Left lobe of liver (tissue), 2 donors: ENCODE measurements around the gene GNG10. TPM values are rescaled to one million over a fixed set of nuclear protein-coding genes. Genes with fewer than 3 reads are reported as not detected.
"Not testable (repeated sequence)": the region's sequence is repeated elsewhere in the genome, so short reads cannot be mapped to it uniquely, and the experiment has no call there.

Source experiments
- ATAC-seq: fragments of 200-7000 bp; cut with Tn5 transposase; one replicate; pipeline ENCODE4 v1.9.1; 2020; ENCODE audit warnings: mild to moderate bottlenecking, moderate library complexity
- DNase-seq: peaks from one replicate; pipeline ENCODE4 v3.0.0-alpha.2; 2020; ENCODE audit warnings: low spot score
- total RNA-seq: library from RNA; stranded (reverse); gene quantifications from one replicate; pipeline ENCODE4 v1.2.1, GENCODE V29; 2021
- donor health status: DM: no; HTN: no; CAD: no; lungs with moderate emphysema.
- donor health status: DM: no; HTN: yes; CAD: no.

Gene GNG10
- total RNA-seq, 1 donor from 2014 or later: 6.3 TPM

DNA sequence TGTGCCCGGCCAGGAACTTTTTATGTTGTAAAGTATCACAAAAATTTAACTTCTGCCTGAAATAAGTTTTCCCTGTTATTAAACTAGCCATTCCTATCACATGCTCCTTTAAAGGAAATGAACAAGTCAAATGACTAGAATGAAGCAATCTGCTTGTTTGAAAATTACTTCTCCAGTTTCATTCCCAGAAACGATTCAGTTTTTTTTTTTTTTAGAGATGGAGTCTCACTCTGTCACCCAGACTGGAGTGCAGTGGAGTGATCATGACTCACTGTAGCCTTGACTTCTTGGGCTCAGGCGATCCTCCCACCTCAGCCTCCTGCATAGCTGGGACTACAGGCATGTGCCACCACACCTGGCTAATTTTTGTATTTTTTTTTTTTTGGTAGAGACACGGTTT is 13.3 kb upstream of the GNG10 start:
- ATAC-seq: peak; percentile 9
- no peak for DNase-seq

DNA sequence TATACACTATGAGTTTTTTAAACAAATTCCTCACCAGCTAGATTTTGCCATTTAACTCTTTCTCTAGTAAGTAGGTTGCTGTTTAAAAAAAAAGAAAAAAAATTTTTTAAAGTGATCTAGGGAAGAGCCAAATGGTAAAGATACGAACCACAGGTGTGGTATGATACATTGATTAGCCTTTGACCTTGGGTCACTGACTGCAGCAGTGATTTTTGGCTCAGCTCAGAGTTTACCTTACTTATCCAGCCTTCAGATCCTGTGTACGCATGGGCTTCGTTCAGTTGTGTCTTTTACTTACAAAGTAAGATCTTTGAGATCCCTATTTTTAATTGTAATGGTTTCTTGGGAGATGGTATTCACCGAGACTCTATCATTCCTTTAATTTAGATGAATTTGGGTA is 12.4 kb upstream of the GNG10 start:
- DNase-seq (no peak), ATAC-seq (peak; percentile 90)

DNA sequence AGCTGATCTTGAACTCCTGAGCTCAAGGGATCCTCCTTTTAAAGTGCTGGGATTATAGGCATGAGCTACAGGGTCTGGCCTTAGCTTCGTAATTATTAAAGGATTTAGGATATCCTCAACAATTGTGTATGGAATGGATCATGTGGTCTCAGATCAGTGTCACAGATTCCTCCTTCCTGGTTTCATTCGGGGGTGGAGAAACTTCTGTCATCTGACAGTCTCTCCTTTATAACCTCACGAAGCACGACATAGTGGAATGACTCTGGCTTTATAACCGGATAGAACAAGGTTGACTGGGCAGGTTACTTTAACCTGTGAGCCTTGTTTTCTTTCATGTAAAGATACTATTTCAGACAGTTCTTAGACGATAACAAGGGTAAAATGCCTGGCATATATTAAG is 4.4 kb upstream of the GNG10 start:
- DNase-seq (no peak), ATAC-seq (no peak)

DNA sequence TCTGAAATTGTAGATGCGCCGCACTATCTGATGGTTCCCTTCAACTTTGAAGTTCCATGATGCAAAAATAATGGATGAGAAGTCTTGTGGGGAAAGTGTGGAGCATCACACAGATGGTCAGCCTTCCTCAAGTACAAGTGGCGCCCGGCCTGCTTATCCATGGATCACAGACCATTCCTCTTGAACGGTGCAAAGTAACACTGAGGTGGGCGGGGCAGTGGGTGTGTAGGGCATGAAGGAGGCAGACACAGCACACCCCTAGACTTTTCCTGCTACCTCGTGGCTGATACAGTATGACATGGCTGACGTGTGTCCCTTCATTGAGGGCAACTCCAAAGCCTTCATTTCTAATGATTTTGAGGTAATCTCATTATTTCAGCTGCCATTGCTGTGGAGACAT is 2.5 kb upstream of the GNG10 start:
- ATAC-seq: peak; percentile 8
- no peak for DNase-seq

DNA sequence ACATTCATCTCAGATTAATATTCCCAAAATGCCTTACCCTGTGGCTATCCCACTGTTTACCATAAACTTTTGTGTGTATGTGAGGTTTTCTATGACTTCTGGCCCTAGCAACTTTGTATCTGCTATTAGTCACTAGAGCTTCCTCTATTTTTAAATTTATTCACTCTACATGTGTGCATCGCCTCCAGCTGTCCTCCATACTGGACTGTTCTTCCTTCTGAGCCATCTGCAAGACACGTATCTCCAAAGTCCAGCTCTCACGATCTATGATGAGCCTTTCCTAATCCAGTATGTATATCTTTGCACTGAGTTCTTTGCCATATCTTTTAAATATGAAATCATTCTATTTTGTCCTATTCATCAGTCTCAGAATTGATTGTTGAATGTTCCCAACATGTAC is 1.7 kb upstream of the GNG10 start:
- ATAC-seq (no peak), DNase-seq (no peak)

DNA sequence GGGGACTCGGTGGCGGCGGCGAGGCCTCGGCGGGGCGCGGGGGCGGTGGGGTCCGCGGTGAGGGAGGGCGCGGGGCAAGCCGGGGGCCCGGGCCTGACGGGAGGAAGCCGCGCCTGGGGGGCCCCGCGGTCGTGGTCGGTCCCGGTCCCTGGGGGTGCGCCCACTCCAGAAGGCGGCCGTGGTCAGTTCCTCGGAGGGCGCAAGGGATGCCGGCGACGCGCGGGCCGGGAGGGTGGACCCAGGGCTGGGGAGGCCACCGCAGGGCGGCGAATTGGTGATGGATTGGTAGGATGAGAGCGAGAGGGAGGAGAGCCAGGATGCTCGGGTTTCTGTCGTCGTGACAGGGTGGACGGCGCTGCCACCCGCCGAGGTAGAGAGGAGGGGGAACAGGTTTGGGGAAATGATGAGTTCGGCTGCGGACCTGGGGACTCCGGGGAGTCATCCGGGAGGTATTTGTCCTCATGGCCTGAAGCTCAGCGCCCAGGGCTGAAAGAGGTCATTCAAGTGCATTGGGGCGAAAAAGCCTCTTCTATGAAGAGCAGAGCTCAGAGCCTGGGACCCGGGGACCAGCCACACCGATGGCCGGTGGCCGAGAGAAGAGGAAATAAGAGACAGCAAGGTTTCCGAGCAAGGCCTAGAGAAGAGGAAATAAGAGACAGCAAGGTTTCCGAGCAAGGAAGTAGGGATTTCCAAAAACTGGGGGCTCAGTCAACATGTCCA is 557 bp downstream of the GNG10 start:
- ATAC-seq (peak; percentile 59), DNase-seq (peak; percentile 58)

DNA sequence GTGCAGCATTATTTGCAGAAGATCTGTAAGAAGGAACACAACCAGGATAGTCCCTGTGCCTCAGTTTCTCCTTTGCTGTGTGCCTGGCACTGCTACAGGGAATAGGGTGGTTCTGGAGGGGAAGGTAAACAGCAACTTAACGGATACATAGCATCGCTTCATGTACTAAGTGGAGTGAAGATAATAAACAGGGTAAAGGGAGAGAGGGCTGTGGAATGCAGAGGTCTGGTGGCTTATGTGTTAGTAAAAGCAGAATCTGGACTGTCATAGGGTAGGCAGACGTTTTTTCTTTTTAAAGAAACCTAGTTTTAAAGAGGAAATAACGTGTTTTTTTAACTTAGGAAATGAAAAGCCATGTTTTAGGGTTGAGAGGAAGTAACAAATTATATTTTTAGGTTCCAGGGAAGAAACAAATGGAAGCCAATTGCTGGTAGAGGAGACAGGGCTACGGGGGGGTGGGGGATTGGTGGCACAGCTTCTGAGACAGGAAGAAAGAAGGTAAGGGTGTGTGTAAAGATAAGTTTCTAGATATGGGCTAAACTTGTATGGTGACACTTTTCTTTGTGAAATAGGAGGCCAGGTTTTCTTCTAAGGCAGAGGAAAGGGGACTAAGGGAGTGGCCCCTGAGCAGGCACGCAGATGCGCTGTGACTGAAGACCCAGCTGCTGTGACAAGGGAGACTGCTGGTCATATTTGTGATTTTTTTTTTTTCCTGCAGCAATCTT is 1.3 kb downstream of the GNG10 start:
- no peak for DNase-seq
- no peak for ATAC-seq

DNA sequence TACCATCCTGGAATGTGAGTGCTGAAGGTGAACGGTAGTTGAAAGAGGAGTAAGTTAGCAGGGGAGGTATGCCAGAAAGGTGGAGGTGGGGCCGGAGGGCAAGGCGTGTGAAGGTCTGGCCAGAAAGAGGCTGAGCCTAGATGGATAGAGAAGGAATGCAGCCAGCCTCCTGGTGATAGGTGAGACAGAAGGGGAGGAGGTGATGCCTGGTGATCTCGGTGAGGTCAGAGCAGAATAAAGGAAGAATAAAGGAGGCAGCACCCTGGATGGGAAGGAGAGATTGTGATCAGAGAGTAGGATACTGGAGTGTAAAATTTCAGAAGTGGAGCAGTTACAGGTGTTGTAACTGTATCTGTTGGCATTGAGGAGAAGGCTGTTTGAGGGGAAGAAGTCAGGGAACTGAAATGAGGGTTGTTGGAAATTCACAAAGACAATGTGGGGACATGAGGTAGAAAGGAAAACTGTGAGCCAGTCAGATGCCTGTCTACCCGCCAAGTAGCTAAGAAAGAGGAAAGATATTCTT is 2.0 kb downstream of the GNG10 start:
- DNase-seq (no peak), ATAC-seq (no peak)

DNA sequence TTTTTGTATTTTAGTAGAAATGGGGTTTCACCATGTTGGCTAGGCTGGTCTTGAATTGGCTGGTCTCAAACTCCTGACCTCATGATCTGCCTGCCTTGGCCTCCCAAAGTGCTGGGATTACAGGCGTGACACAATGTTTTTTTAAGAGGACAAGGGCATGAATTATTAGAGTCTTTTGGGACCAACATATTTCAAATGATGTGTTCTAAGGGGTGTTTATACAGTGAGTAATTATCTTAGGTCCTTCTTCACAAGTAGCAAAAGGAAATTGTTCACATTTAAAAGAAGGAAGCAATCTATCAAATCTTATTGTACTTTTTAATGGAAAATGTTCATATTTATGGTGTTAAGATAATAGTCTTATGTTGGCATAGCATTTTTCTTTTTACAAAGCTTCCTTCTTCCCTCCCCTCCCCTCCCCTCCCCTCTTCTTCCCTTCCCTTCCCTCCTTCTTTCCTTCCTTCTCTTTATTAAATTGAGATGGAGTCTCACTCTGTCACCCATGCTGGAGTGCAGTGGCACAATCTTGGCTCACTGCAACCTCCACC is 6.7 kb downstream of the GNG10 start:
- ATAC-seq (no peak), DNase-seq (no peak)

DNA sequence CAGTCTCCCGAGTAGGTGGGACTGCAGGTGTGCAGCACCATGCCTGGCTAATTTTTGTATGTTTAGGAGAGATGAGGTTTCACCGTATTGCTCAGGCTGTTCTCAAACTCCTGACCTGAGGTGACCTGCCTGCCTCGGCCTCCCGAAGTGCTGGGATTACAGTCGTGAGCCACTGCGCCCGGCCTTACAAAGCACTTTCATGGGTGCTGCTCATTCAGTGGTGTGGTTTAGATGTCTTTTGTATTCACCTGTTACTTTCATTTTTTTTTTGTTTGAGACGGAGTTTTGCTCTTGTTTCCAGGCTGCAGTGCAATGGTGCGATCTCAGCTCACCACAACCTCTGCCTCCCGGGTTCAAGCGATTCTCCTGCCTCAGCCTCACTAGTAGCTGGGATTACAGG is 7.2 kb downstream of the GNG10 start:
- not testable (repeated sequence) for ATAC-seq

DNA sequence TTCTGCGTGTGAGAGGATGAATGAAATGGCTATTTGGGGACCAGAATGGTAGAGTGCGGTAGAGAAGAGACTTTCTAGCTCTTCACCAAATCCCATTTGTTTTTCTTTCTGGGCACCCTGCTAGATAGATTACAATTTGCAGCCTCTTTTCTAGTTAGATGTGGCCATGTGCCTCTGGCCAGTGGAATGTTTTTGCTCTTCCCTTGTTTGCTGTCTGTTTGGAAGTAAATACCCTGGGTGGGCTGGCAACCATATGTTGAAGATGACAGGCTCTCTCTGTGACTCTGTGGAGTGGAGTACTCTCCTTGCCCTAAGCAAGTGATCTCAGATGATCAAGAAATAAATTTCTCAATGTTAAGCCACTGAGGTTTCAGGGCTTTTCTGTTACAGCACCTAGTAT is 12.9 kb downstream of the GNG10 start:
- ATAC-seq: no peak

More for the DNA sequence above, 7.2 kb downstream of the GNG10 start:
- DNase-seq: not testable (repeated sequence)

DNA sequence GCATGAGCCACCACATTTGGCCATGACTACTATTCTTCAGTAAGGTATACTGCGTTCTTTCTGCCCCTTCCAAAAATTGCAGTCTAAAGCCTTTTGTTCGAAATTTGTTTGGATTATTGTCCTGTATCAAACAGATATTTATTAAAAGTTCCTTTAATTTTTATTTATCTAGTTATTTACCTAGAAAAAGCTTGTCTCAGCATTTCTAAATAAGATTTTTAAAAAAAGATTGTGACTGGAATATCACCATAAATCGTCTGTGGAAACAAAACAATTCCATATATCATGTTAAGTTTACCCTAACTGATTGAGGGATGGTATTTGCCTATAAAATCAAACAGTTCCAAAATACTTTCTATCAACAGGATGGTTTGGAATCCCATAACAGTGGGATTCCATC is 14.7 kb downstream of the GNG10 start:
- ATAC-seq (no peak), DNase-seq (no peak)

More for the DNA sequence above, 12.9 kb downstream of the GNG10 start:
- no peak for DNase-seq

DNA sequence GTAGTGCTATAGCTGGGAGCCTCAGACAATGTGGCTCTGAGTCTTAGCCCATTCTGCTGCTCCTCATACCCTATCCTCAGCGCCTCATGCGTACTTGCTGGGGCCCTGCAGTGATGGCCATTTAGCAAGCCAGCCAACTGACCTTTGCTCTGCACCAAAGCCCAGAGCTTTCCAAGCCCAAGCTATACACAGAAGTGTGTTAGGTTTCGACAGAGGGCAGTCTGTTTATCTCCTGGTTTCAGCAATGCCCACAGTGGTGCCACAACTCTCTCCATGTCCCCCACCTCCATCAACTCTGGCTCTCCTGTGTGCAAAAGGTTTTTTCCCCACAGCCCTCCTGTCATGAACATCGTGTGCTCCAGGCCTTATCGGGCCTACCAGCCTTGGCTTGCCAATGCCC is 16.9 kb downstream of the GNG10 start:
- ATAC-seq (peak; percentile 98), DNase-seq (peak; percentile 89)

DNA sequence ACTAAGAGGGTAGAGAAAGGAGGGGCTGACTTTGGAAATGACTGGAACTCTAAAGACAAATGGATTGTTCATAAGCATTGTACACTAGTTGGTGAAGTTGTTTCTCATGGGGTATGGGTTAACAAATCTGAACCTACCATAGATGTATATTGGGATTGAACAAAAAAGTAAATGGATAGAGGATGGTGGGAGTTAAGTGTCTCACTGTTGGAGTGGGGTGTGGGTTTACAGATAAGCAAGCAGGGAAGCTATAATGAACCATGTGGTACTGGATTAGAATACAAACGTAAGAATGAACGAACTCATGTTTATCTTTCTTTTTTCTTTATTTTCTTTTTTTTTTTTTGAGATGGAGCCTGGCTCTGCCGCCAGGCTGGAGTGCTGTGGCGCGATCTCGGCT is 17.8 kb downstream of the GNG10 start:
- no peak for ATAC-seq
- no peak for DNase-seq

DNA sequence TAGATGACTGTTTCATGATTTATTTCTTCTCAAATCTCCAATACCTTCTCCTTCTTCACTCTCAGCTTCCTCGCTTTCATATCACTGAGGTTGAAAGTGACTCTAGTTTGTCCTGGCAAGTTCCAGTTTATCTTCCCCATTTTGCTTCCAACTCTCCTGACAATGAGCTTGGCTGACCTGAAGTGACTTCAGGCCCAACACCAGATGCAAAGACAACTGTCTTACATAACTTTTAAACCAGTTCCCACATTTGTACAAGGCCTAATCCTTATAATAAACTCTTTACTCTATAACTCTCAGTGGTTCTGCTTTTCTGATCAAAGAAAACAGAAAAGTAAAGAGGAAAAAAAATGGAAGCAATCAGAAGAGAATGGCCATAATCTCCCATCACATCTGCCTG is 22.0 kb downstream of the GNG10 start:
- ATAC-seq (peak; percentile 90), DNase-seq (no peak)

DNA sequence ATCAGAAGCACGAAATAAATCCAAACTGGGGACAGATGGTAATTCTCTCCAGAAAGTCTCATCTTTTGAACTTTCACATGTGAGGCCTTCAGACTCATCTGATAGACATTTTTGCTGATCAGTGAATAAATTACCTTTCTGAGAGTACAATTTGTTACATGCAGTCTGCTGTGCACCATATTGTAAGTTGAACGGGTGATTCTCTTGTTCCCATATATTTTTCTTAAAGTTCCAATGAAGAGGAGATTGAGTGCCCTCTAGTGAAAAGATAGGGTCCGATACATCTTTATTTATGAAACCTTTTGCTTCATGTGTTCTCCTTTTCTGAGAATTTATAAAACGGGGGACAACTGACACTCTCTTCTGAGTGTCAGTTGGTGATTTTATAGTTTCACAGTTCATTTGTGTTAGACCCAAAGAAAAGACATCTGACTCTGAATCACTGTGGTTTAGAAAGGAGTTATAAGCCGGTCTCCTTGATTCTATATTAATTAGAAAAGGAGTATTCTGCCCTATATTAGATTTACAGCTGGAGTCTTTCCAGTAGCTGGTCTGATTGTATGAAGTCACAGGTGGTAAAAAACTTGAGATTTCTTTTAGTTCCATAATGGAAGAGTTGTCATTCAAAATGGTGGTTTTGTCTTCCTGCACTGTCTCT is 30.4 kb downstream of the GNG10 start:
- ATAC-seq (peak; percentile 97), DNase-seq (no peak)

DNA sequence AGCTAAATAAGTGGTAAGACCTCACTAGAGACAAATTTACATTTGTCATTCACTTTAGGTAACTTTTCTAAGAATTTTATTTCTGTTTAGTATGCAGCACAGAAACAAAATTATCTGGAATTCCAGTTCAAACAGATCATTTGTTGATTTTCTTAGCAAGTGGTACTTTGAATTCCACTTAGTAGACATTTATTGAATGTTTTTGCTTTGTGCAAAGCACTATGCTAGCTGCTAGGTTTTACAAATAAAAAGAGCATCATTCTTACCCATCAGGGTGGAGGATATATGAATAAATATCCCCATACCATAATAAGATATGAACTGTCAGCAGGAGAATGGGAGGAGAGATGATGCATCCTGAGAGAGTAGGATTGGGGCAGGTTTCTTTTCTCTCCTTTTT is 35.4 kb downstream of the GNG10 start:
- DNase-seq: no peak
- ATAC-seq: no peak

DNA sequence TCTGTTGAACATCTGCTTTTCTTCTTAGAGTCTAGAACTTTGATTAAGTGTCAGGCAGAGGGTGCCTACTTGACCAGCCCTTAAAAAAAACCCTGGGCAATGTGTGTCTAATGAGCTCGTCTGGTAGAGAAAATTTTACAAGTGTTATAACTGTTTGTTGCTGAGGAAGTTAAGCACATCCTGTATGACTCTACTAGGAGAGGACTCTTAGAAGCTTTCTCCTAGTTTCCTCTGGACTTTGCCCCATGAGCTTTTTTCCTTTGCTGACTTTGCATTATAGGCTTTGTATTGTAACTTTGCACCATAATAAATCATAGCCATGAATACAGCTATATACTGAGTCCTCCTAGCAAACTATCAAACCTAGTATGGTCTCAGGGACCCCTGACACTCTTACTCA is 39.4 kb downstream of the GNG10 start:
- DNase-seq: no peak
- peak; percentile 74 for ATAC-seq

DNA sequence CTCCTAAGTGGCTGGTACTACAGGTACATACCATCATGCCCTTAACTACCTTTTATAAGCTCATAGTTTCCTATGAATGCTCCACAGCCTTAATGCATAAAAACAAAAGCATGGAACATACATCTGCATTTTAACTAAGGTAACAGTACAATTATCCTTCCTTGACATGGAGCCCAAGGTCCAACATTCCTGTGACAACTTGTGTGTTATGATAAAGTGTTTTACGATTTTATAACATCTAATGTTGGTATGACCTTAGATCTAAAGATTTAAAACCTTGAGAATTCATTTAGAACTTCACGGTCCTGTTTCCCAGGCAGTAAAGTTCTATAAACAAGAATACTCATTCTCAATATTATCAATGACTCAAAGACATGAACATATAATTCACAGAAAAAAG is 43.1 kb downstream of the GNG10 start:
- ATAC-seq: no peak
- DNase-seq: no peak

DNA sequence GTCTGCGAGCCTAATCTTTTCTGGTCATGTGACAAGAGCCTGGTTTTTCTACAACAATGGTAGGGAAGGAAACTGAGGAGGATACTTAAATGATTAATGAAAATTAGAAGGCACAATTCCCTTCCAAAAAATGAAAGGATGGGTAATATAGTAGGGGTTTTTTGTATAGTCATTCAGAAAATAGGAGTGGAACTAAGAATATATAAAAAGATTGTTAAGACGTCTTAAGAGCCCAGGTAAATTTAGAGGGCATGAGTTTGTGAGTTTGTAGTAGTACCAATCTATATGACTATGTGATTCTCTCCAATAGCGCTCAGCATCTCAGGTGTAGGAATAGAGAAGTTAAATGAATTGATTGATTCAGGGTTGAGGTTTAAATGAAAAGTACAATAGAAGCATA is 50.1 kb downstream of the GNG10 start:
- ATAC-seq: no peak
- DNase-seq: no peak

DNA sequence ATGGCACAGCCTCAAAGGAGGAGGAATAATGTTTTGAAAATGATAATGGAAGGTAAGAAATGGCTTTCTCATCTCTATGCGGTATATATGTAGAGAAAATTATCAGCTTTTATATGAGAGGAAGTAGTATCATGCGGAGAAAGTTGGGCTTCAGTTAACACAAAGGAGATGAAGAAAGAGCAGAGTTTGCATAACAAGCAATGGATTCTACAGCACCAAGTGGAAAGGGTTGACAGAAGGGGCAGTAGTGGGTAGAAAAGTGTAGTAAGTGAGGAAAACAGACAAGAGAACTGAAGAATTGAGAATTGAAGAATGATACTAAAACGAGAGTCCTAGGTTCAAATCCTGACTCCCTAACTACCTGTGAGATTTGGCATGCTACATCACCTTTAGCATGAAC is 51.0 kb downstream of the GNG10 start:
- ATAC-seq (no peak), DNase-seq (no peak)

DNA sequence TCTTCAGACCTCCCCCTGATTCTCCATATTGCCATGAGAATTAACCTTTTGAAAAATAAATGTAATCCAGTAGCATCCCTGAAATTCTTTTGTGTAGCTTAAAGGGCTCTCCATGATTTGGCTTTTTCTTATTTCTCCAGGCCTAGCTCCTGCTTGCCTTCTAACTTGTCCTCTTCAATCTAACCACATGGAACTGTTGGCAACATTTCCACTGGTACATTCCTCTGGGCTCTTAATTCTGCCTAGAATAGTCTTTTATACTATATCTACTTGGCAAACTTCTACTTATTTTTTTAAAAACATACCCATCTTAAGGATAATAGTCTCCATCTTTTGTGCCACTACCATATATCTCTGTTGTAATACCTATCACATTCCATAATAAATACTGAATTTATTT is 54.1 kb downstream of the GNG10 start:
- no peak for ATAC-seq
- no peak for DNase-seq
